PC-3 (cell line): ENCODE results near the gene SLC22A13. TPM values are rescaled to one million over a fixed set of nuclear protein-coding genes. Genes with fewer than 3 reads are reported as not detected.
"Not testable (repeated sequence)": the region's sequence is repeated elsewhere in the genome, so short reads cannot be mapped to it uniquely, and the experiment has no call there.

ENCODE experiments used
- ATAC-seq: fragments of 200-7000 bp; cut with Tn5 transposase; 2 replicates; pipeline ENCODE4 v1.9.1; 2020; ENCODE audit warnings: mild to moderate bottlenecking, moderate library complexity
- BruUV-seq: library from RNA; stranded (reverse); fragments of 400-500 nt; replicated peaks from 2 replicates; lab custom pipeline; 2021; lab: Mats Ljungman, UMichigan
- CTCF ChIA-PET: fragments of 300-600 bp; sonication (Branson Sonifier 250); formaldehyde crosslinking; loops from one replicate; lab custom pipeline; 2022; ENCODE audit warnings: antibody characterized with exemption; lab: Charles Lee
- POLR2A ChIA-PET: fragments of 300-600 bp; sonication (Branson Sonifier 250); formaldehyde crosslinking; loops from one replicate; lab custom pipeline; 2022; ENCODE audit warnings: antibody characterized with exemption; ENCODE audit not compliant: unreplicated experiment; lab: Charles Lee
- DNase-seq: peaks from one replicate; pipeline ENCODE4 v3.0.0-alpha.2; 2015
- H2AFZ ChIP-seq: fragments of 300-600 bp; sonication (generic); 2 replicates; pipeline ENCODE4 v1.6.0; 2016; ENCODE audit warnings: antibody characterized with exemption, low read length
- H3F3A ChIP-seq: fragments of 300-600 bp; sonication (generic); one replicate; pipeline ENCODE4 v1.6.0; 2017; ENCODE audit warnings: antibody characterized with exemption, low read length, control low read depth, mild to moderate bottlenecking; ENCODE audit not compliant: unreplicated experiment
- H3K27ac ChIP-seq: fragments of 300-600 bp; sonication (generic); 2 replicates; pipeline ENCODE4 v1.5.1; 2016; ENCODE audit warnings: mild to moderate bottlenecking, low read length
- H3K27me3 ChIP-seq: fragments of 300-600 bp; sonication (generic); 2 replicates; pipeline ENCODE4 v1.6.1; 2016; ENCODE audit warnings: low read length, mixed read lengths
- H3K36me3 ChIP-seq: fragments of 300-600 bp; sonication (generic); 2 replicates; pipeline ENCODE4 v1.6.1; 2016; ENCODE audit warnings: low read depth, mixed run types, low read length, mixed read lengths
- H3K4me1 ChIP-seq: fragments of 300-600 bp; sonication (generic); 2 replicates; pipeline ENCODE4 v1.5.1; 2016; ENCODE audit warnings: low read length; ENCODE audit not compliant: insufficient read depth
- H3K4me2 ChIP-seq: fragments of 300-600 bp; sonication (generic); 2 replicates; pipeline ENCODE4 v1.6.0; 2016; ENCODE audit warnings: low read length
- H3K4me3 ChIP-seq: fragments of 300-600 bp; sonication (generic); 2 replicates; pipeline ENCODE4 v1.5.1; 2016; ENCODE audit warnings: mild to moderate bottlenecking, low read length, mixed read lengths
- H3K79me2 ChIP-seq: fragments of 300-600 bp; sonication (generic); 2 replicates; pipeline ENCODE4 v1.6.1; 2017; ENCODE audit warnings: low read length, mixed read lengths
- H3K9ac ChIP-seq: fragments of 300-600 bp; sonication (generic); 2 replicates; pipeline ENCODE4 v1.6.0; 2016; ENCODE audit warnings: mild to moderate bottlenecking, low read length
- H3K9me2 ChIP-seq: fragments of 300-600 bp; sonication (generic); replicated peaks from 2 replicates; pipeline ENCODE4 v1.6.1; 2016; ENCODE audit warnings: mixed run types, low read length, mixed read lengths
- H3K9me3 ChIP-seq: fragments of 300-600 bp; sonication (generic); 2 replicates; pipeline ENCODE4 v1.6.1; 2016; ENCODE audit warnings: low read length, mixed read lengths
- H4K20me1 ChIP-seq: fragments of 300-600 bp; sonication (generic); 2 replicates; pipeline ENCODE4 v1.6.1; 2016; ENCODE audit warnings: low read length, mixed read lengths
- EZH2 ChIP-seq: fragments of 300-600 bp; sonication (generic); IDR thresholded peaks from one replicate; pipeline ENCODE4 v1.6.1; 2017; ENCODE audit warnings: antibody characterized with exemption, mild to moderate bottlenecking, low read length; ENCODE audit not compliant: unreplicated experiment
- EZH2phosphoT487 ChIP-seq: fragments of 300-600 bp; sonication (generic); IDR thresholded peaks from 2 replicates; pipeline ENCODE4 v1.6.1; 2018; ENCODE audit warnings: mild to moderate bottlenecking, antibody characterized with exemption, low read length, borderline replicate concordance
- intact Hi-C: fragments of 100-400 bp; cut with micrococcal nuclease; formaldehyde crosslinking; loops from 2 replicates; pipeline ENCODE4 v1.9.0; 2023
- total RNA-seq: library from RNA; depleted of rRNA; stranded (reverse); fragments of >200 nt; gene quantifications from 2 replicates; pipeline ENCODE4 v1.2.3, GENCODE V29; 2014
- TF ChIP-seq, protein P1 (sequence below): fragments of 300-600 bp; sonication (generic); conservative IDR thresholded peaks from 2 replicates; pipeline ENCODE4 v1.5.1; 2017; ENCODE audit warnings: antibody characterized with exemption, low read depth, mild to moderate bottlenecking, low read length

SLC22A13 gene
- total RNA-seq, 1 experiment from 2014 or later, result 0.73 TPM

DNA sequence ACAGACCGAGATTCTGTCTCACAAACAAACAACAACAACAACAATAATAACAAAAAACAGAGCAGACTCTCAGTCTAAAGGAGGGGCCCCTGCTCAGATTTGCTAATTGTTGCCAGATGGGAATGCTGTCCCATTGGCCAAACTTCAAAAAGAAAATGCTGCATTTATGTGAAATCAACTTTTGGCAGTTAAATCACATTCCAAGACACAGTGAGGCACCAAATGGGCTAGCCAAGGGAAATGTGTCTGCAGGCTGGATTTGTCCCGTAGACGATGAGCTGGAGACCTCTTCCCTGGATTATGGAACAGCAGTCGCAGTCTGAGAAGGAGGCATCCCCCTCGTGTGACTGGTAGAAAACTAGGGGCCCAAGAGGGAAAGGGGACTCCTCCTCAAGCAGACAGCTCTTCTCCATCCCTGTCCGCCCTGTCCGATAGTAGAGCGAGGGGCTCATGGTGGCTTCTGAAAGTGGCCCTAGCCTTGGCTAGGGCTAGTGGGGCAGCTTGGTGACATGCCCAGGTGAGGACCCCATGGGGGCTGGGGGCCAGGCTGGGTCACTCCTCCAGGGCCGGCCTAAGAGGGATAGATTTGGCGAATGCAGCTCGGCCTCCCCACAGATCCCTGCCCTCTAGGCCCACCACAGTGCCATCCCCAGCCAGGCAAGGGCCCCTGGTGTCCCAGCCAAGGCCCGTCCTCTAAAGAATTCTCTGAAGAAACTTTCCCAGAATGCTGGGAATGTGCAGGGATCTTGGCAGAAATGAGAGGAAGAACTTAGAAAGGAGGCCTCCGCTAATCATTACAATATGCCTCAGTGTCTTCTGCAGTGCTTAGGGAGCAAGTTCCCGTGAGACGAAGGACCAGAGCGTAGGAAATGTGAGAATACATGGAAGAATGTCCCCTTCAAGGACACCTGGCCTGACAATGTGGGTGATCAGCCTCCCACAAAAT is 18.5 kb downstream of the SLC22A13 start:
- intact Hi-C loops, result no loop called here
- Histone ChIP-seq H3K79me2 (no peaks in the 10 kb centered on the region), H2AFZ (no peak overlapping the region), H3K9me2 (no peaks in the 10 kb centered on the region), H3K4me1 (no peaks in the 10 kb centered on the region), H3K9ac (no peak overlapping the region), H4K20me1 (no peaks in the 10 kb centered on the region), H3K27me3 (no peaks in the 10 kb centered on the region), H3K36me3 (no peaks in the 10 kb centered on the region), H3K9me3 (no peaks in the 10 kb centered on the region), H3F3A (no peaks in the 10 kb centered on the region), H3K4me2 (no peak overlapping the region), H3K27ac (no peak overlapping the region), H3K4me3 (no peak overlapping the region)
- TF ChIP-seq, protein P1, sequence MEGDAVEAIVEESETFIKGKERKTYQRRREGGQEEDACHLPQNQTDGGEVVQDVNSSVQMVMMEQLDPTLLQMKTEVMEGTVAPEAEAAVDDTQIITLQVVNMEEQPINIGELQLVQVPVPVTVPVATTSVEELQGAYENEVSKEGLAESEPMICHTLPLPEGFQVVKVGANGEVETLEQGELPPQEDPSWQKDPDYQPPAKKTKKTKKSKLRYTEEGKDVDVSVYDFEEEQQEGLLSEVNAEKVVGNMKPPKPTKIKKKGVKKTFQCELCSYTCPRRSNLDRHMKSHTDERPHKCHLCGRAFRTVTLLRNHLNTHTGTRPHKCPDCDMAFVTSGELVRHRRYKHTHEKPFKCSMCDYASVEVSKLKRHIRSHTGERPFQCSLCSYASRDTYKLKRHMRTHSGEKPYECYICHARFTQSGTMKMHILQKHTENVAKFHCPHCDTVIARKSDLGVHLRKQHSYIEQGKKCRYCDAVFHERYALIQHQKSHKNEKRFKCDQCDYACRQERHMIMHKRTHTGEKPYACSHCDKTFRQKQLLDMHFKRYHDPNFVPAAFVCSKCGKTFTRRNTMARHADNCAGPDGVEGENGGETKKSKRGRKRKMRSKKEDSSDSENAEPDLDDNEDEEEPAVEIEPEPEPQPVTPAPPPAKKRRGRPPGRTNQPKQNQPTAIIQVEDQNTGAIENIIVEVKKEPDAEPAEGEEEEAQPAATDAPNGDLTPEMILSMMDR, result no peak
- TF ChIP-seq EZH2phosphoT487 (no peak), EZH2 (no peak)
- CTCF ChIA-PET, result no interaction called here
- no TSS peak for BruUV-seq
- ATAC-seq (no peak), DNase-seq (no peak)
- POLR2A ChIA-PET, result no interaction called here

DNA sequence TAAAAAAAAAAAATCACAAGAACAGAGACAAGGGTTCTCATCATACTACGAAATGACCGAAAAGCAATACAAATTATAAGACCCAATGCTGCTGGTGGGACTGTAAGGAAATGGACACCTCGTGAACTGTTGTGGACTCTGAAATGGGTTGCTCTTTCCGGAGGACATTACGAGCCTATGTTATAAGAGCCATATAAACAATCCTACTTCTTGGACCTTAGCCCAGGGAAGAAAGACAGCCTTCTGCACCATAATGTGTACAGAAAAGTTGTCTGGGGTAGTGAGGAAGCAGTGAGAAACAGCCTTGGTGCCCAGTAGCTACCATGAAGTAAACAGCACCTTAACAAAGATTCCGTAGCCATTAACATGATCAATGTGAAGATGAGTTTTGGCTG is 19.1 kb downstream of the SLC22A13 start:
- Histone ChIP-seq H3K27ac (no peak overlapping the region), H3K4me1 (no peaks in the 10 kb centered on the region), H3K9ac (no peak overlapping the region), H3K4me2 (no peak overlapping the region), H3K9me2 (no peaks in the 10 kb centered on the region), H2AFZ (no peak overlapping the region), H3K79me2 (no peaks in the 10 kb centered on the region), H3K9me3 (no peaks in the 10 kb centered on the region), H3F3A (no peaks in the 10 kb centered on the region), H3K27me3 (no peaks in the 10 kb centered on the region), H4K20me1 (no peaks in the 10 kb centered on the region), H3K36me3 (no peaks in the 10 kb centered on the region), H3K4me3 (no peak overlapping the region)
- TF ChIP-seq, protein P1, result no peak
- TF ChIP-seq EZH2 (no peak), EZH2phosphoT487 (no peak)
- DNase-seq (no peak), ATAC-seq (no peak)
- ChIA-PET POLR2A (interaction anchor here (0.5 kb wide), 1 partner anchor 121 kb away, joined by 3 read pairs; no protein-coding TSS in a partner anchor), CTCF (no interaction called here)
- intact Hi-C loops, result no loop called here
- no TSS peak for BruUV-seq

DNA sequence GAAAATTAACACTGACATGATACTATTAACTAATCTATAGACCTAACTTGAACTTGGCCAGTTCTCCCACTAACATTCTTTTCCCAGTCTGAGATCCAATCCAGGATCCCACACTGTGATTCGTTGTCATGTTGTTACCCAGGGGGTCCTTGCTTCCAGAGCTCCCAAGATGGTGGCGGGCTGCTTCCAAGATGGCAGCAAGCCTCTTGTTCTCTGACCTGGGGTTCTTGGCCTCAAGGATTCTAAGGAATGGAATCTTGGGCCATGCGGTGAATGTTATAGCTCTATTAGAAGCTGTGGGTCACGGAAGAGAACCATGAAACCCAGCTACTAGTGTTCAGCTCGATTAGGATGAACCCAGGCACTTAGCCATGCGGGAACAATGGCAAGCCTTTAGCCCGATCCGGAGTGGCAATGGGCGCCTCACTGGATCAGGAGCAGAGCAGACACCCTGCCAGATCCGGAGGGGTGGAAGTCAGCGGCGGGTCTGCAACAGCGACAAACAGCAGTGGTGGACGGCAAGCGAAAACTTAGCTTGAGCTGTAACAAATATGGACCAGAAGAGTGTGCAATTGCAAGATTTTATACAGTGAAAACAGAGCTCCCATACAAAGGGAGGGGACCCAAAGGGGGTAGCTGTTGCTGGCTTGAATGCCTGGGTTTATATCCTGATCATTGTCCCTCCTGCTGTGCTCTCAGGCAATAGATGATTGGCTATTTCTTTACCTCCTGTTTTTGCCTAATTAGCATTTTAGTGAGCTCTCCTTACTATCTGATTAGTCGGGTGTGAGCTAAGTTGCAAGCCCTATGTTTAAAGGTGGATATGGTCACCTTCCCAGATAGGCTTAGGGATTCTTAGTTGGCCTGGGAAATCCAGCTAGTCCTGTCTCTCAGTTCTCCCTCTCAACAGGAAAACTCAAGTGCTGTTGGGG is 23.9 kb downstream of the SLC22A13 start:
- H3K4me1 ChIP-seq, H3K4me3 ChIP-seq, ATAC-seq, H2AFZ ChIP-seq, H3K36me3 ChIP-seq, H3K27ac ChIP-seq, H3K27me3 ChIP-seq, intact Hi-C loops, DNase-seq, H3F3A ChIP-seq, H3K9me2 ChIP-seq, H3K9me3 ChIP-seq, H4K20me1 ChIP-seq, BruUV-seq, POLR2A ChIA-PET, H3K79me2 ChIP-seq, H3K4me2 ChIP-seq, H3K9ac ChIP-seq: not testable (repeated sequence)
- CTCF ChIA-PET, result interaction anchor here (0.6 kb wide), 1 partner anchor 9 kb away, joined by 3 read pairs; no protein-coding TSS in a partner anchor

DNA sequence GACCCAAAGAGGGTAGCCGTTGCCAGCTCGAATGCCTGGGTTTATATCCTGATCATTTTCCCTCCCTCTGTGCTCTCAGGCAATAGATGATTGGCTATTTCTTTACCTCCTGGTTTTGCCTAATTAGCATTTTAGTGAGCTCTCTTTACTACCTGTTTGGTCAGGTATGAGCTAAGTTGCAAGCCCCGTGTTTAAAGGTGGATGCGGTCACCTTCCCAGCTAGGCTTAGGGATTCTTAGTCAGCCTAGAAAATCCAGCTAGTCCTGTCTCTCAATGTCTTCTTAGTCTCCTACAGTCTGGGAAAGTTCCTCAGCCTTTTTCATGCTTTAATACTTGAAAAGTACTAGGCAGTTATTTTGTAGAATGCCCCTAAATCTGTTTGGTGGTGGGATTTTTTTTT is 31.4 kb downstream of the SLC22A13 start:
- H3K4me1 ChIP-seq, H2AFZ ChIP-seq, H3K36me3 ChIP-seq, POLR2A ChIA-PET, H3K9me3 ChIP-seq, BruUV-seq, H3K9me2 ChIP-seq, ATAC-seq, H3F3A ChIP-seq, H4K20me1 ChIP-seq, H3K27ac ChIP-seq, H3K9ac ChIP-seq, H3K79me2 ChIP-seq, H3K4me3 ChIP-seq, H3K4me2 ChIP-seq, H3K27me3 ChIP-seq: not testable (repeated sequence)
- intact Hi-C loops, result loop anchor here (5.0 kb wide), 1 partner anchor 325 kb away; no protein-coding TSS in a partner anchor
- CTCF ChIA-PET, result interaction anchor here (0.6 kb wide), 1 partner anchor 32 kb away, joined by 3 read pairs; no protein-coding TSS in a partner anchor
- peak; percentile 10 for DNase-seq
